KMS-11 (cell line): ENCODE results near the gene FOXE3.

Source experiments
- H2AFZ ChIP-seq: fragments of 200-600 bp; sonication (generic); 2 replicates; pipeline ENCODE4 v1.6.1; 2016; ENCODE audit warnings: antibody characterized with exemption, mixed run types, low read depth
- H3K27ac ChIP-seq: fragments of 200-600 bp; sonication (generic); 2 replicates; pipeline ENCODE4 v1.6.1; 2016; ENCODE audit warnings: mild to moderate bottlenecking, mixed run types
- H3K27me3 ChIP-seq: fragments of 200-600 bp; sonication (generic); 2 replicates; pipeline ENCODE4 v1.6.1; 2017; ENCODE audit warnings: mild to moderate bottlenecking, low read depth, mixed run types, moderate library complexity; ENCODE audit not compliant: insufficient read depth
- H3K36me3 ChIP-seq: fragments of 200-600 bp; sonication (generic); 2 replicates; pipeline ENCODE4 v1.6.1; 2017; ENCODE audit warnings: mild to moderate bottlenecking, mixed run types; ENCODE audit not compliant: insufficient read depth
- H3K4me1 ChIP-seq: fragments of 200-600 bp; sonication (generic); 2 replicates; pipeline ENCODE4 v1.6.1; 2016; ENCODE audit warnings: mild to moderate bottlenecking, low read depth, mixed run types; ENCODE audit not compliant: poor library complexity, severe bottlenecking
- H3K4me2 ChIP-seq: fragments of 200-600 bp; sonication (generic); 2 replicates; pipeline ENCODE4 v1.7.0; 2016; ENCODE audit warnings: mild to moderate bottlenecking, mixed run types
- H3K4me3 ChIP-seq: fragments of 200-600 bp; sonication (generic); IDR thresholded peaks from 2 replicates; pipeline ENCODE4 v1.6.1; 2017; ENCODE audit warnings: low read depth, low read length, mixed read lengths; ENCODE audit not compliant: insufficient read depth
- H3K79me2 ChIP-seq: fragments of 200-600 bp; sonication (generic); 2 replicates; pipeline ENCODE4 v1.6.1; 2016; ENCODE audit warnings: low read depth, mixed run types; ENCODE audit not compliant: insufficient read depth
- H3K9ac ChIP-seq: fragments of 200-600 bp; sonication (generic); 2 replicates; pipeline ENCODE4 v1.6.1; 2016; ENCODE audit warnings: mild to moderate bottlenecking, mixed run types
- H4K20me1 ChIP-seq: fragments of 200-600 bp; sonication (generic); 2 replicates; pipeline ENCODE4 v1.6.1; 2016; ENCODE audit warnings: mild to moderate bottlenecking, mixed run types; ENCODE audit not compliant: insufficient read depth
- CTCF ChIP-seq: fragments of 200-600 bp; sonication (generic); conservative IDR thresholded peaks from 2 replicates; pipeline ENCODE4 v1.6.1; 2017; ENCODE audit warnings: low read depth, mild to moderate bottlenecking, antibody characterized with exemption, low read length, moderate library complexity, mixed read lengths

FOXE3 gene

GRCh38 chr1:47378147-47378546, 37.9 kb upstream of the FOXE3 start:
- peak overlapping the region; percentile 47 for H3K4me2 ChIP-seq
- no peaks in the 10 kb centered on the region for H3K27me3 ChIP-seq
- no peaks in the 10 kb centered on the region for H3K79me2 ChIP-seq
- H3K27ac ChIP-seq: peak overlapping the region; percentile 3; the same call in 1 of the 2 replicates
- H3K36me3 ChIP-seq: peaks cover 12% of the 10 kb centered on the region; the same call in 1 of the 2 replicates
- no peak overlapping the region for H3K4me3 ChIP-seq
- no peaks in the 10 kb centered on the region for H4K20me1 ChIP-seq
- peaks cover 46% of the 10 kb centered on the region for H3K4me1 ChIP-seq
- no peak overlapping the region for H2AFZ ChIP-seq
- no peak overlapping the region for H3K9ac ChIP-seq
- TF ChIP-seq CTCF: no peak

- H4K20me1 ChIP-seq: no peaks in the 10 kb centered on the region
- H2AFZ ChIP-seq: no peak overlapping the region
- no peak for TF ChIP-seq CTCF
- H3K9ac ChIP-seq: no peak overlapping the region
- H3K36me3 ChIP-seq: 0 out of 2 replicates have a peak, but pooled peaks cover under 1% of the 10 kb centered on the region
- H3K27ac ChIP-seq: no peak overlapping the region
- no peaks in the 10 kb centered on the region for H3K27me3 ChIP-seq
- no peak overlapping the region for H3K4me2 ChIP-seq
- no peak overlapping the region for H3K4me3 ChIP-seq
- peaks cover 46% of the 10 kb centered on the region for H3K4me1 ChIP-seq
- H3K79me2 ChIP-seq: no peaks in the 10 kb centered on the region
Measured at GRCh38 chr1:47380699-47381098, 35.4 kb upstream of the FOXE3 start.

GRCh38 chr1:47382399-47382983, 33.6 kb upstream of the FOXE3 start:
- no peak overlapping the region for H2AFZ ChIP-seq
- no peak overlapping the region for H3K4me2 ChIP-seq
- H3K27me3 ChIP-seq: no peaks in the 10 kb centered on the region
- H3K79me2 ChIP-seq: no peaks in the 10 kb centered on the region
- H3K4me1 ChIP-seq: peaks cover 33% of the 10 kb centered on the region
- TF ChIP-seq CTCF: no peak
- no peak overlapping the region for H3K27ac ChIP-seq
- no peak overlapping the region for H3K9ac ChIP-seq
- no peak overlapping the region for H3K4me3 ChIP-seq
- H4K20me1 ChIP-seq: no peaks in the 10 kb centered on the region
- no peaks in the 10 kb centered on the region for H3K36me3 ChIP-seq

DNA sequence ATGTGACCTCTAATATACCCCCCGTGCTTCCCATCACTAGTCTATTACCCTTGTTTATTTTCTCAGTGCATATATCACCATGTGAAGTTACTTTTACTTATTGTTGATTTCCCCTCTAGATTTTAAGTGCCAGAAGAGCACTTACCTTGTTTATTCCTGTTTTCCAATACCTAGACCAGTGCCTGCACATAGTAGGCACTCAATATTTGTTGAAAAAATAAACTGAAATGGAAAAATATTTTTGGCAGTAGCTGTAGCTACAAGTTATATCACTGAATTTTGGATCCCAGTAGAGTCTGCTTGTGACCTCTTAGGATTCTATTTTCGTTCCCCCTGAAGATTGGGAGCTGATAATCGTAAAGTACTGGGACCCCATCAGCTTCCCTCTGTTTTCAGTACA, 32.0 kb upstream of the FOXE3 start:
- TF ChIP-seq CTCF: no peak
- no peaks in the 10 kb centered on the region for H4K20me1 ChIP-seq
- H3K27me3 ChIP-seq: no peaks in the 10 kb centered on the region
- H3K4me1 ChIP-seq: peaks cover 17% of the 10 kb centered on the region
- H3K27ac ChIP-seq: no peak overlapping the region
- no peak overlapping the region for H2AFZ ChIP-seq
- no peak overlapping the region for H3K4me3 ChIP-seq
- no peak overlapping the region for H3K9ac ChIP-seq
- H3K79me2 ChIP-seq: no peaks in the 10 kb centered on the region
- no peak overlapping the region for H3K4me2 ChIP-seq
- H3K36me3 ChIP-seq: no peaks in the 10 kb centered on the region
